ENCODE measurements around the gene EHD1.

The EHD1 gene

GRCh38 chr11:64887234-64887756 is 8.9 kb upstream of the EHD1 start:
- H3K4me3 ChIP-seq (replicated peaks in 1 of 2; ENCODE audit: low read depth in 2 of 2, low read length in 2 of 2): no peak overlapping the region
- DNase-seq (ENCODE audit: low read depth in 2 of 2): no peak

GRCh38 chr11:64885367-64886286 is 7.2 kb upstream of the EHD1 start:
- H3K4me3 ChIP-seq (replicated peaks in 1 of 2; ENCODE audit: low read depth in 2 of 2, low read length in 2 of 2): no peak overlapping the region
- peak; percentile 88 to 91 for DNase-seq (ENCODE audit: low read depth in 2 of 2)
- TF ChIP-seq CTCF (IDR thresholded peaks at IDR 0.05; ENCODE audit: low read depth, low read length): no peak

More at GRCh38 chr11:64887234-64887756, 8.9 kb upstream of the EHD1 start:
- no peak for TF ChIP-seq CTCF (IDR thresholded peaks at IDR 0.05; ENCODE audit: low read depth, low read length)

- no peak for DNase-seq (ENCODE audit: low read depth in 2 of 2)
- no peak overlapping the region for H3K4me3 ChIP-seq (replicated peaks in 1 of 2; ENCODE audit: low read depth in 2 of 2, low read length in 2 of 2)
These were observed 5.6 kb upstream of the EHD1 start for GRCh38 chr11:64884019-64884418.

GRCh38 chr11:64883575-64883974 is 5.2 kb upstream of the EHD1 start:
- no peak for DNase-seq (ENCODE audit: low read depth in 2 of 2)
- no peak overlapping the region for H3K4me3 ChIP-seq (replicated peaks in 1 of 2; ENCODE audit: low read depth in 2 of 2, low read length in 2 of 2)
- TF ChIP-seq CTCF (IDR thresholded peaks at IDR 0.05; ENCODE audit: low read depth, low read length): no peak

More at GRCh38 chr11:64884019-64884418, 5.6 kb upstream of the EHD1 start:
- no peak for TF ChIP-seq CTCF (IDR thresholded peaks at IDR 0.05; ENCODE audit: low read depth, low read length)

GRCh38 chr11:64882243-64882642 is 3.8 kb upstream of the EHD1 start:
- TF ChIP-seq CTCF (IDR thresholded peaks at IDR 0.05; ENCODE audit: low read depth, low read length): no peak
- no peak overlapping the region for H3K4me3 ChIP-seq (replicated peaks in 1 of 2; ENCODE audit: low read depth in 2 of 2, low read length in 2 of 2)
- DNase-seq (ENCODE audit: low read depth in 2 of 2): no peak

GRCh38 chr11:64881476-64881875 is 3.1 kb upstream of the EHD1 start:
- H3K4me3 ChIP-seq (replicated peaks in 1 of 2; ENCODE audit: low read depth in 2 of 2, low read length in 2 of 2): no peak overlapping the region
- TF ChIP-seq CTCF (IDR thresholded peaks at IDR 0.05; ENCODE audit: low read depth, low read length): no peak
- no peak for DNase-seq (ENCODE audit: low read depth in 2 of 2)
